T47D (cell line): ENCODE measurements around the gene ETHE1.
"Not testable (repeated sequence)": the region's sequence is repeated elsewhere in the genome, so short reads cannot be mapped to it uniquely, and the experiment has no call there.

Experiments
- DNase-seq, 2 experiments: peaks; one replicate each; pipeline versions ENCODE4 v3.0.0 to v3.0.0-alpha.2; 2011 to 2012; ENCODE audit warnings: low read depth in 1 of 2, low spot score in 1 of 2
- JUND ChIP-seq: IDR thresholded peaks from 2 replicates; pipeline ENCODE4 v1.6.1; 2012; ENCODE audit warnings: low read depth
- in situ Hi-C: cut with HindIII; loops from 2 replicates; pipeline ENCODE4 v1.10.0; 2016; ENCODE audit warnings: low sequenced_read_pairs, low pct_unique_long_range_greater_than_20kb

Gene ETHE1

GRCh38 chr19:43525836-43526771 lies 897 bp downstream of the ETHE1 start:
- in situ Hi-C loops = no loop called here
- TF ChIP-seq JUND = no peak
- DNase-seq = peak in 1 of 2 experiments; percentile 9

- no peak for TF ChIP-seq JUND
- in situ Hi-C loops = no loop called here
- DNase-seq = peak in 1 of 2 experiments; percentile 67
Observed at GRCh38 chr19:43524922-43525835, 1.8 kb downstream of the ETHE1 start.

- in situ Hi-C loops, DNase-seq: not testable (repeated sequence)
Observed at GRCh38 chr19:43523696-43524095, 3.3 kb downstream of the ETHE1 start.

GRCh38 chr19:43522929-43523328 lies 4.1 kb downstream of the ETHE1 start:
- peak; percentile 64 to 91 for DNase-seq
- TF ChIP-seq JUND = no peak
- in situ Hi-C loops = no loop called here

GRCh38 chr19:43519436-43520088 lies 7.4 kb downstream of the ETHE1 start:
- in situ Hi-C loops = no loop called here
- DNase-seq = peak in 1 of 2 experiments; percentile 81
- TF ChIP-seq JUND = no peak

- peak in 1 of 2 experiments; percentile 26 for DNase-seq
- in situ Hi-C loops = no loop called here
- TF ChIP-seq JUND = no peak
Observed at GRCh38 chr19:43518051-43518450, 8.9 kb downstream of the ETHE1 start.

GRCh38 chr19:43512399-43512798 lies 14.6 kb downstream of the ETHE1 start:
- not testable (repeated sequence) for DNase-seq

GRCh38 chr19:43511324-43511723 lies 15.7 kb downstream of the ETHE1 start:
- DNase-seq = no peak
- no peak for TF ChIP-seq JUND
- in situ Hi-C loops = no loop called here

More at GRCh38 chr19:43512399-43512798, 14.6 kb downstream of the ETHE1 start:
- in situ Hi-C loops = not testable (repeated sequence)

- in situ Hi-C loops = no loop called here
- TF ChIP-seq JUND = no peak
- DNase-seq = no peak
Observed at GRCh38 chr19:43510713-43511112, 16.3 kb downstream of the ETHE1 start.

- in situ Hi-C loops = no loop called here
- no peak for TF ChIP-seq JUND
Observed at GRCh38 chr19:43507880-43508279, 19.1 kb downstream of the ETHE1 start.

GRCh38 chr19:43506629-43507028 lies 20.4 kb downstream of the ETHE1 start:
- in situ Hi-C loops = no loop called here
- TF ChIP-seq JUND = no peak
- no peak for DNase-seq

More at GRCh38 chr19:43507880-43508279, 19.1 kb downstream of the ETHE1 start:
- DNase-seq = no peak

- no peak for TF ChIP-seq JUND
- no peak for DNase-seq
- in situ Hi-C loops = no loop called here
Observed at GRCh38 chr19:43505941-43506340, 21.1 kb downstream of the ETHE1 start.

GRCh38 chr19:43505186-43505456 lies 21.9 kb downstream of the ETHE1 start:
- in situ Hi-C loops = no loop called here

More at GRCh38 chr19:43505186-43505456, 21.9 kb downstream of the ETHE1 start:
- TF ChIP-seq JUND = no peak
- DNase-seq = no peak
